LNCaP clone FGC (cell line): ENCODE results near the gene CHMP1A.
"Not testable (repeated sequence)": the region's sequence is repeated elsewhere in the genome, so short reads cannot be mapped to it uniquely, and the experiment has no call there.

Experiments used
- DNase-seq: peaks from one replicate; pipeline ENCODE4 v3.0.0-alpha.2; 2011; ENCODE audit warnings: low read depth
- H3K4me3 ChIP-seq: 2 replicates; pipeline ENCODE4 v1.5.1; 2011; ENCODE audit warnings: mild to moderate bottlenecking, low read depth, low read length, control low read depth
- CTCF ChIP-seq: IDR thresholded peaks from 2 replicates; pipeline ENCODE4 v1.5.1; 2012; ENCODE audit warnings: mild to moderate bottlenecking; ENCODE audit not compliant: control insufficient read depth, insufficient read depth; ENCODE audit errors: extremely low read depth

The CHMP1A gene

GRCh38 chr16:89695875-89696669 is 38.6 kb upstream of the CHMP1A start:
- TF ChIP-seq CTCF, result no peak
- DNase-seq, result no peak
- no peak overlapping the region for H3K4me3 ChIP-seq

- no peak overlapping the region for H3K4me3 ChIP-seq
- no peak for DNase-seq
- no peak for TF ChIP-seq CTCF
Observed at GRCh38 chr16:89695086-89695874, 37.8 kb upstream of the CHMP1A start.

GRCh38 chr16:89694784-89695085 is 37.2 kb upstream of the CHMP1A start:
- not testable (repeated sequence) for H3K4me3 ChIP-seq, DNase-seq

DNA sequence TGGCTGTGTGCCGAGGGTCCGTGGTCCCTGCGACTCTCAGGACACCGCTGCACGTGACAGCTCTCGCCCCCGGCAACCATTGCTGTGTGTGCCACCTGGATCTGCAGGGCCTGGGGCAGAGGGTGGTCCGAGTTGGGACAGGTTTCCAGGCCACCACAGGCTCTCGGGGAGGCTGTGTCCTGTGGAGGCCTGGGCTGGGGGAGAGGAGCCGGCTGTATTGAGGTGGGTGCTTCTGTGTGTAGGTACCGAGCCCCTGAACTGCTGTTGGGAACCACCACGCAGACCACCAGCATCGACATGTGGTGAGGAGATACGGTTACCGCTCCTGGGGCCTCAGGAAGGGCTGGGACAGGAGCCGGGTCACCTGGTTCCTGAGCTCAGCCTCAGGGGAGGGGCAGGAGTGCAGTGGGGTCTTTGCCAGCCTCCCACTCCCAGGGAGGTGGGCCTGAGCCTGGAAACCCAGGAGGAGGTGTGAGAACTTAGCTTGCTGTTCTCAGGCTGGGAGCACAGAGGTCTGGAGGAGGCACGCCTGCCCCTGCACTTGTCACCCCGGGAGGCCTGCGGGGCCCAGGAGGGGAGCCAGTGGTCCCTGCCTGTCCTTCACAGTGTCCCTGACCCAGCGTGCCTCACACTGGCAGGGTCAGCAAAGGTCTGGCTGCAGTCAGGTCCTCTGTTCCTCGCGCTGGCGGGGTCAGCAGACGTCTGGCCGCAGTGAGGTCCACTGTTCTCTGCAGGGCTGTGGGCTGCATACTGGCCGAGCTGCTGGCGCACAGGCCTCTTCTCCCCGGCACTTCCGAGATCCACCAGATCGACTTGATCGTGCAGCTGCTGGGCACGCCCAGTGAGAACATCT is 36.6 kb upstream of the CHMP1A start:
- TF ChIP-seq CTCF, result no peak
- H3K4me3 ChIP-seq, result no peak overlapping the region
- no peak for DNase-seq

DNA sequence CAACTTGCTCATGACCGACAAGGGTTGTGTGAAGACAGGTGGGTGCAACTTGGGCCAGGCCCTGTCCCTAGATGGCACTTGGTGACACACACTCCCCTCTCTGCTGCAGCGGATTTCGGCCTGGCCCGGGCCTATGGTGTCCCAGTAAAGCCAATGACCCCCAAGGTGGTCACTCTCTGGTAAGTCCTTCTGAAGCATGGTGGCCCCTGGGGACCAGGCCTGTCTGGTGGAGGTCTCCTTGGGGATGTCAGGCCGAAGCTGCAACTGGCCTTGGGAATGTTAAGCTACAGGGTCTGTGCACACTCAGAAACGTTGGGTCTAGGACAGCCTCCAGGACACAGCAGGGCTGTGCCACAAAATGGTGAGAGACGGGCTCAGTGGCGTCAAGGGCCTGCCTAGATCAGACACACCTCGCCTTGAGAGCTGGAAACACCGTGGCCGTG is 35.8 kb upstream of the CHMP1A start:
- no peak for DNase-seq
- TF ChIP-seq CTCF, result no peak
- no peak overlapping the region for H3K4me3 ChIP-seq

DNA sequence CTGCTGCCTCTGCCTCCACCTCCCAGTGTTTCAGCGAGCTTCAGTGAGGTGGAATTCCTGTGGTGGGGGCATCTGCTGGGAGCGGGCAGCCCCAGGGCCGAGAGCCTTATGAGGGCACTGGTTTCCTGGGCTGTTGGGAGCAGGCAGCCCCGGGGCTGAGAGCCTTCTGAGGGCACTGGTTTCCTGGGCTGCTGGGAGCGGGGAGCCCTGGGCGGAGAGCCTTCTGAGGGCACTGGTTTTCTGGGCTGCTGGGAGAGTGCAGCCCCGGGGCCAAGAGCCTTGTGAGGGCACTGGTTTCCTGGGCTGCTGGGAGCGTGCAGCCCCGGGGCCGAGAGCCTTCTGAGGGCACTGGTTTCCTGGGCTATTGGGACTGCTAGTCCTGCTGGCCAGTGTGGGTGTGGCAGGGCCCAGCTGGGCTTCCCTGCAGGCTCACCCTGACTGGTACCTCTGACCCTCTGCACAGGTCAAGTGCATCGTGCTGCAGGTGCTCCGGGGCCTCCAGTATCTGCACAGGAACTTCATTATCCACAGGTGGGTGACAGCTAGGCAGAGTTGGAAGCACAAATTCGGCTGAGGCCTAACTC is 34.6 kb upstream of the CHMP1A start:
- H3K4me3 ChIP-seq, result no peak overlapping the region
- TF ChIP-seq CTCF, result no peak
- no peak for DNase-seq
